C4-2B (cell line): ENCODE results near the gene PHKA2.
"Not testable (repeated sequence)": the region's sequence is repeated elsewhere in the genome, so short reads cannot be mapped to it uniquely, and the experiment has no call there.

Source experiments
- CTCF ChIP-seq: fragments of 450-650 bp; conservative IDR thresholded peaks from 2 replicates; pipeline ENCODE4 v1.5.1; 2017; ENCODE audit warnings: mild to moderate bottlenecking
- ZFX ChIP-seq: fragments of 450-650 bp; IDR thresholded peaks from 2 replicates; pipeline ENCODE4 v1.6.1; 2017

DNA sequence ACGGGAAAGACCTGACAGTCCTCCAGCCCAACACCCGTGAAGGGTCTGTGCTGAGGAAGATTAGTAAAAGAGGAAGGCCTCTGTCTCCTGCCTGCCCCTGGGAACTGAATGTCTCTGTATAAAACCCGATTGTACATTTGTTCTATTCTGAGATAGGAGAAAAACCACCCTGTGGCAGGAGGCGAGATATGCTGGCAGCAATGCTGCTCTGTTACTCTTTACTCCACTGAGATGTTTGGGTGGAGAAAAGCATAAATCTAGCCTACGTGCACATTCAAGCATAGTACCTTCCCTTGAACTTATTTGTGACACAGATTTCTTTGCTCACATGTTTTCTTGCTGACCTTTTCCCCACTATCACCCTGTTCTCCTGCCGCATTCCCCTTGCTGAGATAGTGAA lies 3.7 kb downstream of the PHKA2 start:
- not testable (repeated sequence) for TF ChIP-seq CTCF, ZFX
